Memory B cell (primary cell): ENCODE data around the gene GET4.
A peak's percentile ranks its signal among the peaks of the same experiment; 100 is the strongest.

ENCODE experiments used
- ATAC-seq: fragments of 150-1000 bp; cut with Tn5 transposase; 2 replicates; pipeline ENCODE4 v1.10.0; 2021; ENCODE audit warnings: low read depth, mild to moderate bottlenecking, moderate library complexity
- DNase-seq, 2 donors: peaks; one replicate each; pipeline ENCODE4 v3.0.0; 2022; ENCODE audit warnings: low spot score in 2 of 2
- H3K27ac Mint-ChIP-seq: one replicate; pipeline ENCODE4 v1.8.0; 2022; ENCODE audit warnings: mild to moderate bottlenecking, moderate library complexity, mixed read lengths
- H3K27me3 Mint-ChIP-seq: one replicate; pipeline ENCODE4 v1.8.0; 2022; ENCODE audit warnings: mixed read lengths
- H3K36me3 Mint-ChIP-seq: one replicate; pipeline ENCODE4 v1.8.0; 2022; ENCODE audit warnings: mild to moderate bottlenecking, mixed read lengths
- H3K4me1 Mint-ChIP-seq: one replicate; pipeline ENCODE4 v1.8.0; 2022; ENCODE audit warnings: mixed read lengths
- H3K4me3 Mint-ChIP-seq: one replicate; pipeline ENCODE4 v1.8.0; 2022; ENCODE audit warnings: mild to moderate bottlenecking, moderate library complexity, mixed read lengths
- H3K9me3 Mint-ChIP-seq: one replicate; pipeline ENCODE4 v1.8.0; 2022; ENCODE audit warnings: mixed read lengths

Gene GET4

GRCh38 chr7:854118-854775, 22.1 kb upstream of the GET4 start:
- Mint-ChIP-seq H3K4me3 (no peak overlapping the region), H3K27ac (no peak overlapping the region), H3K36me3 (peaks cover 27% of the 10 kb centered on the region), H3K27me3 (no peaks in the 10 kb centered on the region), H3K4me1 (no peaks in the 10 kb centered on the region), H3K9me3 (no peaks in the 10 kb centered on the region)
- no peak for DNase-seq
- no peak for ATAC-seq

- no peak for ATAC-seq
- H3K36me3 Mint-ChIP-seq, result peaks cover 34% of the 10 kb centered on the region
- no peak overlapping the region for H3K27ac Mint-ChIP-seq
- H3K4me3 Mint-ChIP-seq, result no peak overlapping the region
- DNase-seq, result no peak
- H3K9me3 Mint-ChIP-seq, result no peaks in the 10 kb centered on the region
- H3K4me1 Mint-ChIP-seq, result no peaks in the 10 kb centered on the region
- H3K27me3 Mint-ChIP-seq, result no peaks in the 10 kb centered on the region
Observed at GRCh38 chr7:855686-856369, 20.5 kb upstream of the GET4 start.

GRCh38 chr7:856444-857095, 19.8 kb upstream of the GET4 start:
- DNase-seq (no peak), ATAC-seq (no peak)
- Mint-ChIP-seq H3K4me3 (no peak overlapping the region), H3K9me3 (no peaks in the 10 kb centered on the region), H3K4me1 (no peaks in the 10 kb centered on the region), H3K27ac (no peak overlapping the region), H3K36me3 (peaks cover 40% of the 10 kb centered on the region), H3K27me3 (no peaks in the 10 kb centered on the region)

GRCh38 chr7:857661-858060, 18.7 kb upstream of the GET4 start:
- H3K4me1 Mint-ChIP-seq, result no peaks in the 10 kb centered on the region
- H3K27ac Mint-ChIP-seq, result peak overlapping the region; percentile 35
- no peaks in the 10 kb centered on the region for H3K9me3 Mint-ChIP-seq
- DNase-seq, result no peak
- ATAC-seq, result no peak
- peaks cover 43% of the 10 kb centered on the region for H3K36me3 Mint-ChIP-seq
- H3K27me3 Mint-ChIP-seq, result no peaks in the 10 kb centered on the region
- no peak overlapping the region for H3K4me3 Mint-ChIP-seq

GRCh38 chr7:859359-860030, 16.9 kb upstream of the GET4 start:
- DNase-seq (no peak), ATAC-seq (no peak)
- H3K27ac Mint-ChIP-seq, result no peak overlapping the region

GRCh38 chr7:860149-860548, 16.2 kb upstream of the GET4 start:
- H3K27me3 Mint-ChIP-seq, result no peaks in the 10 kb centered on the region
- no peak overlapping the region for H3K4me3 Mint-ChIP-seq
- H3K36me3 Mint-ChIP-seq, result peaks cover 44% of the 10 kb centered on the region
- no peaks in the 10 kb centered on the region for H3K9me3 Mint-ChIP-seq
- H3K27ac Mint-ChIP-seq, result no peak overlapping the region
- H3K4me1 Mint-ChIP-seq, result no peaks in the 10 kb centered on the region
- ATAC-seq (no peak), DNase-seq (no peak)

More at GRCh38 chr7:859359-860030, 16.9 kb upstream of the GET4 start:
- Mint-ChIP-seq H3K36me3 (peaks cover 41% of the 10 kb centered on the region), H3K9me3 (no peaks in the 10 kb centered on the region), H3K4me1 (no peaks in the 10 kb centered on the region), H3K27me3 (no peaks in the 10 kb centered on the region), H3K4me3 (no peak overlapping the region)

- ATAC-seq, result no peak
- H3K4me3 Mint-ChIP-seq, result no peak overlapping the region
- H3K36me3 Mint-ChIP-seq, result peaks cover 48% of the 10 kb centered on the region
- no peaks in the 10 kb centered on the region for H3K9me3 Mint-ChIP-seq
- H3K27me3 Mint-ChIP-seq, result no peaks in the 10 kb centered on the region
- DNase-seq, result no peak
- no peaks in the 10 kb centered on the region for H3K4me1 Mint-ChIP-seq
- peak overlapping the region; percentile 7 for H3K27ac Mint-ChIP-seq
Observed at GRCh38 chr7:861222-861621, 15.1 kb upstream of the GET4 start.

GRCh38 chr7:862157-862556, 14.2 kb upstream of the GET4 start:
- Mint-ChIP-seq H3K27ac (no peak overlapping the region), H3K36me3 (peaks cover 49% of the 10 kb centered on the region), H3K4me1 (no peaks in the 10 kb centered on the region), H3K27me3 (no peaks in the 10 kb centered on the region), H3K9me3 (no peaks in the 10 kb centered on the region), H3K4me3 (no peak overlapping the region)
- DNase-seq (no peak), ATAC-seq (no peak)

- Mint-ChIP-seq H3K4me3 (no peak overlapping the region), H3K4me1 (peaks cover 3% of the 10 kb centered on the region), H3K9me3 (no peaks in the 10 kb centered on the region), H3K36me3 (peaks cover 53% of the 10 kb centered on the region), H3K27me3 (no peaks in the 10 kb centered on the region), H3K27ac (no peak overlapping the region)
- no peak for DNase-seq
- no peak for ATAC-seq
Observed at GRCh38 chr7:863106-863505, 13.2 kb upstream of the GET4 start.

GRCh38 chr7:865921-866320, 10.4 kb upstream of the GET4 start:
- DNase-seq, result no peak
- Mint-ChIP-seq H3K36me3 (peaks cover 41% of the 10 kb centered on the region), H3K27me3 (no peaks in the 10 kb centered on the region), H3K4me1 (peaks cover 3% of the 10 kb centered on the region), H3K9me3 (no peaks in the 10 kb centered on the region), H3K27ac (no peak overlapping the region), H3K4me3 (no peak overlapping the region)
- ATAC-seq, result no peak

- Mint-ChIP-seq H3K27ac (no peak overlapping the region), H3K4me3 (no peak overlapping the region), H3K9me3 (no peaks in the 10 kb centered on the region), H3K27me3 (no peaks in the 10 kb centered on the region), H3K4me1 (peaks cover 3% of the 10 kb centered on the region), H3K36me3 (peaks cover 32% of the 10 kb centered on the region)
- ATAC-seq (no peak), DNase-seq (no peak)
Observed at GRCh38 chr7:867001-867405, 9.4 kb upstream of the GET4 start.

GRCh38 chr7:867406-868188, 8.8 kb upstream of the GET4 start:
- Mint-ChIP-seq H3K9me3 (no peaks in the 10 kb centered on the region), H3K4me3 (no peak overlapping the region), H3K36me3 (peaks cover 35% of the 10 kb centered on the region), H3K27me3 (no peaks in the 10 kb centered on the region), H3K27ac (no peak overlapping the region), H3K4me1 (peaks cover 3% of the 10 kb centered on the region)
- ATAC-seq, result no peak
- no peak for DNase-seq

- Mint-ChIP-seq H3K4me1 (peaks cover 5% of the 10 kb centered on the region), H3K9me3 (no peaks in the 10 kb centered on the region), H3K27me3 (no peaks in the 10 kb centered on the region), H3K36me3 (peaks cover 35% of the 10 kb centered on the region), H3K4me3 (no peak overlapping the region), H3K27ac (no peak overlapping the region)
- DNase-seq (no peak), ATAC-seq (no peak)
Observed at GRCh38 chr7:868189-868486, 8.2 kb upstream of the GET4 start.

- Mint-ChIP-seq H3K4me3 (no peak overlapping the region), H3K27ac (no peak overlapping the region), H3K27me3 (no peaks in the 10 kb centered on the region), H3K4me1 (peaks cover 7% of the 10 kb centered on the region), H3K9me3 (no peaks in the 10 kb centered on the region), H3K36me3 (peaks cover 31% of the 10 kb centered on the region)
- ATAC-seq (no peak), DNase-seq (no peak)
Observed at GRCh38 chr7:869348-869747, 7.0 kb upstream of the GET4 start.
